GM12878 (cell line): Measurements from ENCODE around the gene FANK1. TPM values are rescaled to one million over a fixed set of nuclear protein-coding genes. Genes with fewer than 3 reads are reported as not detected.
A peak's percentile ranks its signal among the peaks of the same experiment; 100 is the strongest.

Experiments used
- ATAC-seq: fragments of 200-7000 bp; cut with Tn5 transposase; 3 replicates; pipeline ENCODE4 v1.9.1; 2020; ENCODE audit warnings: mild to moderate bottlenecking, moderate library complexity
- BruUV-seq: library from RNA; stranded (reverse); fragments of 400-500 nt; replicated peaks from 2 replicates; lab custom pipeline; 2021; lab: Mats Ljungman, UMichigan
- CTCF ChIA-PET: fragments of 300-600 bp; sonication (Branson Sonifier 250); formaldehyde crosslinking; extraction: SDS; loops from one replicate; lab custom pipeline; 2021; ENCODE audit warnings: inconsistent platforms; lab: Yijun Ruan, JAX
- POLR2A ChIA-PET: fragments of 350-600 bp; formaldehyde crosslinking; extraction: SDS; loops from one replicate; lab custom pipeline; 2021; ENCODE audit warnings: inconsistent platforms; lab: Charles Lee
- RAD21 ChIA-PET: fragments of 300-600 bp; sonication (Branson Sonifier 250); formaldehyde crosslinking; loops from one replicate; lab custom pipeline; 2023; ENCODE audit warnings: antibody characterized with exemption; ENCODE audit not compliant: unreplicated experiment; lab: Charles Lee
- SMC1A ChIA-PET: fragments of 300-600 bp; sonication (Branson Sonifier 250); formaldehyde crosslinking; loops from one replicate; lab custom pipeline; 2023; ENCODE audit not compliant: unreplicated experiment, uncharacterized antibody; lab: Charles Lee
- DNase-seq: peaks from one replicate; pipeline ENCODE4 v3.0.0-alpha.2; 2011; ENCODE audit warnings: low read depth, low spot score
- FAIRE-seq: peaks from 3 replicates; lab custom pipeline; 2011; peaks lifted over from hg19 to GRCh38; lab: Jason Lieb, UNC
- H2AFZ ChIP-seq: 2 replicates; pipeline ENCODE4 v1.6.0; 2011; ENCODE audit warnings: low read depth, low read length, control low read depth; ENCODE audit not compliant: control insufficient read depth
- H3K27ac ChIP-seq: 2 replicates; pipeline ENCODE4 v1.5.1; 2011; ENCODE audit warnings: control low read depth; ENCODE audit not compliant: control insufficient read depth, insufficient read depth
- H3K27me3 ChIP-seq, 2 experiments: replicated peaks in 1 of 2; 2 replicates each; pipeline versions ENCODE4 v1.6.0 to v1.6.1; 2011; ENCODE audit warnings: low read length in 1 of 2; ENCODE audit not compliant: control insufficient read depth in 2 of 2, insufficient read depth in 2 of 2
- H3K36me3 ChIP-seq, 2 experiments: 2 replicates each; pipeline ENCODE4 v1.5.1; 2011; ENCODE audit warnings: low read length in 1 of 2; ENCODE audit not compliant: control insufficient read depth in 2 of 2, insufficient read depth in 2 of 2
- H3K4me1 ChIP-seq: 2 replicates; pipeline ENCODE4 v1.6.1; 2011; ENCODE audit warnings: mild to moderate bottlenecking, low read length, moderate library complexity, mixed read lengths; ENCODE audit not compliant: control insufficient read depth, insufficient read depth
- H3K4me2 ChIP-seq: 2 replicates; pipeline ENCODE4 v1.6.0; 2011; ENCODE audit warnings: control low read depth; ENCODE audit not compliant: control insufficient read depth, insufficient read depth
- H3K4me3 ChIP-seq: fragments of 200-600 bp; sonication (generic); 2 replicates; pipeline ENCODE4 v1.5.1; 2016
- H3K79me2 ChIP-seq: 2 replicates; pipeline ENCODE4 v1.6.0; 2011; ENCODE audit warnings: low read length; ENCODE audit not compliant: control insufficient read depth, insufficient read depth
- H3K9ac ChIP-seq: 2 replicates; pipeline ENCODE4 v1.8.0; 2011; ENCODE audit warnings: low read length, control low read depth, mixed read lengths; ENCODE audit not compliant: control insufficient read depth, insufficient read depth
- H3K9me3 ChIP-seq: replicated peaks from 3 replicates; pipeline ENCODE4 v1.5.1; 2011; ENCODE audit warnings: mild to moderate bottlenecking, low read length; ENCODE audit not compliant: control insufficient read depth, insufficient read depth
- H4K20me1 ChIP-seq: 2 replicates; pipeline ENCODE4 v1.6.0; 2011; ENCODE audit not compliant: control insufficient read depth, insufficient read depth
- FOXM1 ChIP-seq: IDR thresholded peaks from 2 replicates; pipeline ENCODE4 v1.6.1; 2012; ENCODE audit warnings: low read depth, mild to moderate bottlenecking, inconsistent platforms, low read length, moderate library complexity
- HDGF ChIP-seq: fragments of 450-650 bp; IDR thresholded peaks from 2 replicates; pipeline ENCODE4 v1.6.1; 2016; ENCODE audit warnings: antibody characterized with exemption
- JUNB ChIP-seq: IDR thresholded peaks from 2 replicates; pipeline ENCODE4 v1.6.1; 2016; ENCODE audit warnings: antibody characterized with exemption, mild to moderate bottlenecking
- LARP7 ChIP-seq: fragments of 450-650 bp; IDR thresholded peaks from 2 replicates; pipeline ENCODE4 v1.6.1; 2017; ENCODE audit warnings: mild to moderate bottlenecking
- MTA2 ChIP-seq: fragments of 450-650 bp; IDR thresholded peaks from 2 replicates; pipeline ENCODE4 v1.6.1; 2016; ENCODE audit warnings: low read depth, mild to moderate bottlenecking, moderate library complexity
- NR2C2 ChIP-seq: IDR thresholded peaks from 2 replicates; pipeline ENCODE4 v1.6.1; 2011; ENCODE audit warnings: borderline replicate concordance, low read depth; ENCODE audit not compliant: control insufficient read depth, insufficient read length
- PAX8 ChIP-seq: fragments of 450-650 bp; IDR thresholded peaks from 2 replicates; pipeline ENCODE4 v1.6.1; 2017; ENCODE audit warnings: mild to moderate bottlenecking, moderate library complexity
- RAD21 ChIP-seq: IDR thresholded peaks from 2 replicates; pipeline ENCODE4 v1.6.1; 2011; ENCODE audit warnings: mild to moderate bottlenecking, low read depth, low read length, moderate library complexity; ENCODE audit not compliant: insufficient read depth
- SPI1 ChIP-seq: IDR thresholded peaks from 2 replicates; pipeline ENCODE4 v1.6.1; 2011; ENCODE audit warnings: low read depth, mild to moderate bottlenecking, low read length, moderate library complexity, borderline replicate concordance; ENCODE audit not compliant: insufficient read depth
- YBX1 ChIP-seq: fragments of 450-650 bp; IDR thresholded peaks from 2 replicates; pipeline ENCODE4 v1.6.1; 2016; ENCODE audit warnings: antibody characterized with exemption
- ZBTB11 ChIP-seq: fragments of 450-650 bp; formaldehyde crosslinking; IDR thresholded peaks from 2 replicates; pipeline ENCODE4 v1.5.0; 2022; ENCODE audit warnings: mild to moderate bottlenecking, missing genetic modification characterization
- WGBS: methylation state at CpG from one replicate; pipeline ENCODE4 v1.1.6; 2016; ENCODE audit warnings: low lambda C conversion rate; ENCODE audit not compliant: insufficient replicate concordance, insufficient coverage; ENCODE audit errors: missing lambda C conversion rate; 5-methylcytosine and 5-hydroxymethylcytosine counted together
- in situ Hi-C: fragments of 300-500 bp; cut with MboI; formaldehyde crosslinking; loops from 9 replicates; pipeline ENCODE4 v1.14.3; 2018; ENCODE audit warnings: mixed read lengths
- intact Hi-C: fragments of 100-400 bp; cut with micrococcal nuclease; formaldehyde crosslinking; loops from one replicate; pipeline ENCODE4 v1.14.2; 2022; ENCODE audit not compliant: unreplicated experiment
- polyA plus RNA-seq, 11 experiments: library from polyadenylated mRNA; depleted of rRNA in 4 of 11; unstranded in 6 of 11; stranded (reverse) in 5 of 11; fragments of >200 nt; fragmentation: Nextera tagmentation in 4 of 11; fragmentation: Illumina TruSeq in 1 of 11; extraction: Ambion mirVana in 4 of 11; extraction: Trizol in 1 of 11; gene quantifications; 1 replicate in 1 of 11; 2 replicates in 10 of 11; pipeline versions ENCODE4 v1.2.1 to v1.2.3, GENCODE V29; 2011 to 2016; ENCODE audit warnings: inconsistent platforms in 2 of 11, missing spikeins in 2 of 11, low read depth in 1 of 11
- total RNA-seq, 4 experiments: library from RNA; depleted of rRNA in 3 of 4; stranded (reverse); fragments of >200 nt in 3 of 4; fragmentation: Illumina TruSeq in 1 of 4; extraction: Trizol in 1 of 4; gene quantifications; 2 replicates each; pipeline versions ENCODE4 v1.2.1 to v1.2.3, GENCODE V29; 2013 to 2021

Gene FANK1
- total and polyA plus RNA-seq, 10 of the 15 experiments (the other 5 are each of a cell fraction or from before 2014, with no cell fraction given) = 0.07 to 0.16 (median 0.13) TPM; not detected in 6

- no peak overlapping the region for H3K4me2 ChIP-seq
- no peak for FAIRE-seq
- no peaks in the 10 kb centered on the region for H4K20me1 ChIP-seq
- BruUV-seq = no TSS peak
- ATAC-seq = peak; percentile 49
- H3K36me3 ChIP-seq = peaks cover 0 to 6% of the 10 kb centered on the region in 2 experiments; a peak in 1 of 4 replicates
- in situ Hi-C loops (no loop called here), intact Hi-C loops (no loop called here)
- no peaks in the 10 kb centered on the region for H3K9me3 ChIP-seq
- H3K4me3 ChIP-seq = no peak overlapping the region
- TF ChIP-seq NR2C2 = no peak
- TF ChIP-seq SPI1 = 0 out of 2 replicates have a peak, but pooled peaks have one; percentile 10
- peak; percentile 73 for TF ChIP-seq MTA2
- no peak overlapping the region for H3K9ac ChIP-seq
- no peaks in the 10 kb centered on the region for H3K27me3 ChIP-seq
- H3K79me2 ChIP-seq = no peaks in the 10 kb centered on the region
- POLR2A ChIA-PET = no interaction called here
- H2AFZ ChIP-seq = no peak overlapping the region
- 83% methylated on average over 4 of the region's 4 CpGs for WGBS
- no peak for DNase-seq
- CTCF ChIA-PET = interaction anchor here (3.0 kb wide), 1 partner anchor 10 kb away, joined by 12 read pairs; no protein-coding TSS in a partner anchor
- SMC1A ChIA-PET = no interaction called here
- no peak overlapping the region for H3K27ac ChIP-seq
- RAD21 ChIA-PET = no interaction called here
- no peaks in the 10 kb centered on the region for H3K4me1 ChIP-seq
These were observed 37.1 kb upstream of the FANK1 start for GRCh38 chr10:125859128-125859817.

GRCh38 chr10:125865120-125865519 is 31.2 kb upstream of the FANK1 start:
- Histone ChIP-seq H3K9ac (no peak overlapping the region), H3K79me2 (no peaks in the 10 kb centered on the region), H3K4me2 (no peak overlapping the region), H3K4me1 (no peaks in the 10 kb centered on the region), H3K4me3 (no peak overlapping the region), H2AFZ (no peak overlapping the region), H3K27me3 (no peaks in the 10 kb centered on the region), H4K20me1 (no peaks in the 10 kb centered on the region), H3K36me3 (peaks cover 0 to 8% of the 10 kb centered on the region in 2 experiments; a peak in 1 of 4 replicates), H3K9me3 (no peaks in the 10 kb centered on the region), H3K27ac (no peak overlapping the region)
- SMC1A ChIA-PET = interaction anchor here (1.2 to 1.8 kb wide), 3 partner anchors 9 to 17 kb away, joined by 3 to 9 read pairs (median 3); no protein-coding TSS in a partner anchor
- RAD21 ChIA-PET = interaction anchor here (1.1 kb wide), 1 partner anchor 7 kb away, joined by 4 read pairs; no protein-coding TSS in a partner anchor
- in situ Hi-C loops = no loop called here
- no peak for ATAC-seq
- DNase-seq = no peak
- FAIRE-seq = no peak
- intact Hi-C loops = loop anchor here (10.0 kb wide), 1 partner anchor 110 kb away; no protein-coding TSS in a partner anchor
- no TSS peak for BruUV-seq
- 81% methylated on average over 3 of the region's 3 CpGs for WGBS
- CTCF ChIA-PET = interaction anchor here (0.9 to 1.7 kb wide), 5 partner anchors 8 to 142 kb away, joined by 3 to 5 read pairs (median 3); partner anchors contain the start of genes BCCIP and UROS
- POLR2A ChIA-PET = no interaction called here
- no peak for TF ChIP-seq HDGF
- TF ChIP-seq YBX1 = no peak
- no peak for TF ChIP-seq ZBTB11
- TF ChIP-seq RAD21 = no peak
- TF ChIP-seq PAX8 = no peak
- no peak for TF ChIP-seq JUNB
- TF ChIP-seq FOXM1 = no peak
- TF ChIP-seq LARP7 = no peak
- no peak for TF ChIP-seq SPI1
